H1 (cell line): ENCODE data around the gene CUX1. TPM values are rescaled to one million over a fixed set of nuclear protein-coding genes. Genes with fewer than 3 reads are reported as not detected.

Experiments
- CTCF ChIA-PET: fragments of 300-600 bp; sonication (Branson Sonifier 250); formaldehyde crosslinking; loops from one replicate; lab custom pipeline; 2021; ENCODE audit not compliant: partially characterized antibody; lab: Charles Lee
- POLR2A ChIA-PET: fragments of 300-600 bp; sonication (Branson Sonifier 250); formaldehyde crosslinking; loops from one replicate; lab custom pipeline; 2021; ENCODE audit warnings: inconsistent platforms; ENCODE audit not compliant: partially characterized antibody; lab: Charles Lee
- DNase-seq, 2 experiments: peaks; one replicate each; pipeline versions ENCODE4 v3.0.0 to v3.0.0-alpha.2; 2010 to 2022; ENCODE audit warnings: low spot score in 2 of 2, low read depth in 1 of 2, mixed read lengths in 1 of 2
- FAIRE-seq: peaks from 2 replicates; lab custom pipeline; 2011; peaks lifted over from hg19 to GRCh38; lab: Jason Lieb, UNC
- H2AFZ ChIP-seq: 2 replicates; pipeline ENCODE4 v1.8.1; 2012; ENCODE audit warnings: low read length, inconsistent platforms
- H2AK5ac ChIP-seq: 2 replicates; pipeline ENCODE4 v1.6.1; 2013; ENCODE audit warnings: low read depth, low read length
- H2BK120ac ChIP-seq: replicated peaks from 2 replicates; pipeline ENCODE3; 2013; ENCODE audit warnings: low read depth, low read length, inconsistent platforms
- H2BK12ac ChIP-seq: 2 replicates; pipeline ENCODE4 v1.6.1; 2013; ENCODE audit warnings: low read depth, low read length
- H2BK15ac ChIP-seq: 2 replicates; pipeline ENCODE4 v1.6.1; 2013; ENCODE audit warnings: low read length
- H2BK20ac ChIP-seq: 2 replicates; pipeline ENCODE4 v1.6.1; 2013; ENCODE audit warnings: low read length
- H2BK5ac ChIP-seq: 2 replicates; pipeline ENCODE4 v1.6.1; 2013; ENCODE audit warnings: low read depth, low read length
- H3K14ac ChIP-seq: 2 replicates; pipeline ENCODE4 v1.6.1; 2013; ENCODE audit warnings: inconsistent platforms; ENCODE audit not compliant: insufficient read length
- H3K18ac ChIP-seq: 2 replicates; pipeline ENCODE4 v1.6.1; 2013; ENCODE audit warnings: low read length; ENCODE audit errors: extremely low read depth
- H3K23ac ChIP-seq: 2 replicates; pipeline ENCODE4 v1.6.1; 2013; ENCODE audit warnings: inconsistent platforms; ENCODE audit not compliant: insufficient read length
- H3K23me2 ChIP-seq: 2 replicates; pipeline ENCODE4 v1.6.1; 2013; ENCODE audit warnings: low read depth, low read length
- H3K27ac ChIP-seq: 2 replicates; pipeline ENCODE4 v1.6.1; 2011; ENCODE audit warnings: low read depth, low read length, inconsistent platforms
- H3K27me3 ChIP-seq, 4 experiments: replicated peaks in 1 of 4; 1 replicate in 1 of 4; 2 replicates in 3 of 4; pipeline versions ENCODE4 v1.6.1 to v1.8.1; 2011 to 2013; ENCODE audit warnings: low read length in 3 of 4, mild to moderate bottlenecking in 3 of 4, inconsistent platforms in 2 of 4, mixed read lengths in 2 of 4, moderate library complexity in 1 of 4; ENCODE audit not compliant: control insufficient read depth in 3 of 4, insufficient read depth in 3 of 4; ENCODE audit errors: extremely low read depth in 1 of 4
- H3K36me3 ChIP-seq, 4 experiments: 2 replicates each; pipeline versions ENCODE4 v1.6.1 to v1.8.1; 2011 to 2013; ENCODE audit warnings: mild to moderate bottlenecking in 4 of 4, low read length in 3 of 4, moderate library complexity in 2 of 4, control low read depth in 1 of 4, inconsistent platforms in 1 of 4; ENCODE audit not compliant: insufficient read depth in 4 of 4, control insufficient read depth in 2 of 4
- H3K4ac ChIP-seq: replicated peaks from 2 replicates; pipeline ENCODE3; 2013; ENCODE audit warnings: low read length, low read depth, mixed read lengths, inconsistent platforms; ENCODE audit not compliant: insufficient read length
- H3K4me1 ChIP-seq, 4 experiments: replicated peaks in 1 of 4; 1 replicate in 1 of 4; 2 replicates in 3 of 4; pipeline versions ENCODE4 v1.6.1 to v1.8.1; 2011 to 2013; ENCODE audit warnings: low read length in 3 of 4, inconsistent platforms in 2 of 4, mixed read lengths in 1 of 4; ENCODE audit not compliant: insufficient read depth in 4 of 4, control insufficient read depth in 3 of 4
- H3K4me2 ChIP-seq, 2 experiments: 2 replicates each; pipeline versions ENCODE4 v1.6.1 to v1.8.1; 2011 to 2013; ENCODE audit warnings: low read depth in 2 of 2, low read length in 2 of 2, control low read depth in 1 of 2, inconsistent platforms in 1 of 2, mild to moderate bottlenecking in 1 of 2; ENCODE audit not compliant: insufficient read depth in 1 of 2
- H3K4me3 ChIP-seq, 4 experiments: fragments of 200-600, 300-600 bp in 1 of 4; sonication (generic), shearing (Covaris generic), sonication (Bioruptor Twin) in 1 of 4; 2 replicates each; pipeline versions ENCODE4 v1.5.1 to v1.8.1; 2011 to 2016; ENCODE audit warnings: low read length in 4 of 4, low read depth in 3 of 4, control low read depth in 2 of 4, inconsistent platforms in 2 of 4, mild to moderate bottlenecking in 2 of 4, mixed read lengths in 1 of 4, moderate library complexity in 1 of 4; ENCODE audit not compliant: insufficient read depth in 2 of 4; ENCODE audit errors: extremely low read depth in 1 of 4
- H3K56ac ChIP-seq: replicated peaks from 2 replicates; pipeline ENCODE3; 2013; ENCODE audit warnings: low read depth, mild to moderate bottlenecking, mixed read lengths, low read length, inconsistent platforms; ENCODE audit not compliant: insufficient read length
- H3K79me1 ChIP-seq: 2 replicates; pipeline ENCODE4 v1.6.1; 2013; ENCODE audit warnings: low read depth, low read length, control low read depth
- H3K79me2 ChIP-seq, 2 experiments: 2 replicates each; pipeline versions ENCODE4 v1.6.1 to v1.8.1; 2012 to 2013; ENCODE audit warnings: low read length in 2 of 2, mild to moderate bottlenecking in 2 of 2, inconsistent platforms in 1 of 2; ENCODE audit not compliant: insufficient read depth in 2 of 2, control insufficient read depth in 1 of 2
- H3K9ac ChIP-seq, 4 experiments: replicated peaks in 1 of 4; 1 replicate in 1 of 4; 2 replicates in 3 of 4; pipeline versions ENCODE4 v1.6.1 to v1.8.1; 2011 to 2013; ENCODE audit warnings: low read depth in 3 of 4, low read length in 3 of 4, control low read depth in 2 of 4, mild to moderate bottlenecking in 2 of 4, moderate library complexity in 2 of 4, inconsistent platforms in 1 of 4; ENCODE audit errors: extremely low read depth in 1 of 4
- H3K9me3 ChIP-seq, 2 experiments: 2 replicates each; pipeline versions ENCODE4 v1.6.1 to v1.8.1; 2012 to 2013; ENCODE audit warnings: mild to moderate bottlenecking in 2 of 2, moderate library complexity in 2 of 2, control low read depth in 1 of 2, inconsistent platforms in 1 of 2, low read depth in 1 of 2, low read length in 1 of 2, mixed read lengths in 1 of 2; ENCODE audit not compliant: insufficient read depth in 2 of 2
- H4K20me1 ChIP-seq, 2 experiments: replicated peaks in 1 of 2; 2 replicates each; pipeline versions ENCODE3 to v1.8.1; 2011 to 2013; ENCODE audit warnings: inconsistent platforms in 2 of 2, low read length in 2 of 2, mild to moderate bottlenecking in 1 of 2; ENCODE audit not compliant: insufficient read depth in 2 of 2, control insufficient read depth in 1 of 2
- H4K5ac ChIP-seq: 2 replicates; pipeline ENCODE4 v1.6.1; 2013; ENCODE audit warnings: low read length, low read depth, mixed read lengths, inconsistent platforms; ENCODE audit not compliant: insufficient read length
- H4K8ac ChIP-seq: 2 replicates; pipeline ENCODE4 v1.8.0; 2013; ENCODE audit warnings: mild to moderate bottlenecking, moderate library complexity, low read length, inconsistent platforms; ENCODE audit not compliant: insufficient read depth; ENCODE audit errors: extremely low read depth
- H4K91ac ChIP-seq: replicated peaks from 2 replicates; pipeline ENCODE3; 2013; ENCODE audit warnings: low read length, mixed read lengths, inconsistent platforms; ENCODE audit not compliant: insufficient read length
- EP300 ChIP-seq, 2 experiments: IDR thresholded peaks; 1 replicate in 1 of 2; 2 replicates in 1 of 2; pipeline ENCODE4 v1.6.1; 2011 to 2012; ENCODE audit warnings: low read depth in 2 of 2, low read length in 2 of 2, mild to moderate bottlenecking in 2 of 2, borderline replicate concordance in 1 of 2, inconsistent platforms in 1 of 2, moderate library complexity in 1 of 2
- GABPA ChIP-seq: IDR thresholded peaks from 2 replicates; pipeline ENCODE4 v1.6.1; 2011; ENCODE audit warnings: mild to moderate bottlenecking, low read length, moderate library complexity, borderline replicate concordance; ENCODE audit not compliant: insufficient read depth
- NRF1 ChIP-seq: IDR thresholded peaks from 2 replicates; pipeline ENCODE4 v1.6.1; 2011; ENCODE audit warnings: mild to moderate bottlenecking, low read depth, low read length, improper control_type of control experiment
- TAF7 ChIP-seq: optimal IDR thresholded peaks from 2 replicates; pipeline ENCODE3; 2011; ENCODE audit warnings: low read depth, mild to moderate bottlenecking, inconsistent platforms, low read length, moderate library complexity, borderline replicate concordance
- WGBS, 2 experiments: shearing (Covaris generic) in 1 of 2; methylation state at CpG; one replicate each; pipeline versions ENCODE4 v1.1.6 to v1.1.7; 2013 to 2015; ENCODE audit warnings: low lambda C conversion rate in 2 of 2, mixed read lengths in 2 of 2, inconsistent platforms in 1 of 2, low coverage in 1 of 2, missing lambda C conversion rate in 1 of 2; ENCODE audit not compliant: insufficient replicate concordance in 2 of 2, insufficient coverage in 1 of 2, insufficient read length in 1 of 2; ENCODE audit errors: extremely low coverage in 1 of 2, missing lambda C conversion rate in 1 of 2; 5-methylcytosine and 5-hydroxymethylcytosine counted together
- polyA plus RNA-seq, 7 experiments: library from polyadenylated mRNA; depleted of rRNA in 3 of 7; stranded (reverse) in 5 of 7; unstranded in 2 of 7; fragments of >200 nt in 5 of 7; fragments of 200-250 nt in 2 of 7; gene quantifications; 1 replicate in 5 of 7; 2 replicates in 1 of 7; 4 replicates in 1 of 7; pipeline versions ENCODE4 v1.2.1 to v1.2.3, GENCODE V29; 2011 to 2013; ENCODE audit warnings: missing spikeins in 2 of 7, mixed read lengths in 2 of 7
- total RNA-seq: library from RNA; stranded (reverse); fragmentation: NEBNext Ultra II Directional; extraction: Animal tissue kit (Norgen Biotek cat#: 25700); gene quantifications from 2 replicates; pipeline ENCODE4 v1.2.1, GENCODE V29; 2021

Gene CUX1
- total and polyA plus RNA-seq, 2 of the 8 experiments (the other 6 are each of a cell fraction or from before 2014, with no cell fraction given), result 21.6 to 65.9 TPM

DNA sequence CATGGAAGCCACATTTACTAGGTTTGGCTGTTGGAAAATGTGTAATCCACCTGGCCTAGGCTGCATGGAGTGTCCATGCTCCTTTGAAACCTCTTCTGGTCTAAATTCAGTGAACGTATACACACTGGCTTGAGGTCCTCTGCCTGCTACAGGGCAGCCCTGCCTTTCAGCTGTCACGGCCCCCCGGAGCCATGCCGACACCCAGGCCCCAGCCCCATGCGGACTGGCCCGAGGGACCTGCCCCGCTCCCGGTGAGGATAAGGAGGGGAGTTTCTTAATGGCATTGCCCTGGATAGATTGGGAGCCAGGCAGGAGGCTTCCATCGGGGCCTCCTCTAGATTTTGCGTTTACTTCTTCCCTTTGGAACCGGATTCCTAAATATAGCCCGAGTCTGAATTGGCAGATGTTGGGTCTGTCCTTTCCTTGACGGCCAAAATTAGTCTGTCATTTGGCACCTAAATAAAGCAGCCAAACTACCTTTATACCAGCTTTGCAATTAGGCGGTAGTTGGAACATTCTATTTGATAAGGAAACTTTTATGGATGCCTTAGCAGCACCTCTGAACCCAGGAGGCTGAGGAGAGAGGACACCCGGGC, 397.1 kb downstream of the CUX1 start:
- Histone ChIP-seq H3K14ac (no peak overlapping the region), H3K79me1 (peaks cover 3% of the 10 kb centered on the region; the same call in 1 of the 2 replicates), H2AK5ac (no peak overlapping the region), H3K27ac (no peak overlapping the region), H3K9ac (no peak overlapping the region), H3K4me2 (no peak overlapping the region), H4K91ac (no peak overlapping the region), H3K27me3 (no peaks in the 10 kb centered on the region), H2BK15ac (no peak overlapping the region), H2AFZ (no peak overlapping the region), H3K56ac (no peak overlapping the region), H4K5ac (no peak overlapping the region), H2BK5ac (no peak overlapping the region), H2BK12ac (no peak overlapping the region), H3K4ac (no peak overlapping the region), H3K36me3 (peaks cover 0 to 3% (median 1%) of the 10 kb centered on the region in 4 experiments; a peak in 3 of 8 replicates), H4K8ac (no peak overlapping the region), H3K23me2 (peaks cover 4% of the 10 kb centered on the region; the same call in 1 of the 2 replicates), H3K9me3 (no peaks in the 10 kb centered on the region), H2BK120ac (no peak overlapping the region)
- 86% methylated on average over 15 of the region's 15 CpGs; no CpG with 5 or more reads in 1 of the 2 experiments for WGBS, 2 experiments
- POLR2A ChIA-PET, result no interaction called here
- no peak for TF ChIP-seq NRF1
- TF ChIP-seq EP300 (IDR thresholded peaks at IDR 0.05; ENCODE audit: borderline replicate concordance in 1 of 2, low read depth in 2 of 2, low read length in 2 of 2), result no peak
- no peak for TF ChIP-seq TAF7
- TF ChIP-seq GABPA, result no peak
- TF ChIP-seq, all 59 proteins: peak for 0
- CTCF ChIA-PET, result interaction anchor here (1.8 kb wide), 1 partner anchor 21 kb away, joined by 5 read pairs; no protein-coding TSS in a partner anchor
- FAIRE-seq (no peak), DNase-seq (no peak)
- no peaks in the 10 kb centered on the region for H3K79me2 ChIP-seq
- no peak overlapping the region for H2BK20ac ChIP-seq
- no peaks in the 10 kb centered on the region for H3K4me1 ChIP-seq
- H3K23ac ChIP-seq, result no peak overlapping the region
- no peak overlapping the region for H3K18ac ChIP-seq
- peaks cover 0 to 4% of the 10 kb centered on the region in 2 experiments for H4K20me1 ChIP-seq
- H3K4me3 ChIP-seq, result no peak overlapping the region
